ENCODE measurements around the gene HDAC9.

Gene HDAC9

GRCh38 chr7:18656362-18656761 lies 160.8 kb downstream of the HDAC9 start:
- DNase-seq (ENCODE audit: low read depth in 2 of 2), result no peak

GRCh38 chr7:18659746-18660145 lies 164.2 kb downstream of the HDAC9 start:
- no peak for DNase-seq (ENCODE audit: low read depth in 2 of 2)

- no peak for DNase-seq (ENCODE audit: low read depth in 2 of 2)
These were observed 167.8 kb downstream of the HDAC9 start for GRCh38 chr7:18663321-18663720.

- DNase-seq (ENCODE audit: low read depth in 2 of 2), result peak; percentile 20 to 34
These were observed 170.7 kb downstream of the HDAC9 start for GRCh38 chr7:18666107-18666728.

GRCh38 chr7:18667466-18667865 lies 171.9 kb downstream of the HDAC9 start:
- no peak for DNase-seq (ENCODE audit: low read depth in 2 of 2)

- DNase-seq (ENCODE audit: low read depth in 2 of 2), result no peak
These were observed 175.6 kb downstream of the HDAC9 start for GRCh38 chr7:18671176-18671575.

GRCh38 chr7:18675579-18675978 lies 180.0 kb downstream of the HDAC9 start:
- DNase-seq (ENCODE audit: low read depth in 2 of 2), result no peak

- no peak for DNase-seq (ENCODE audit: low read depth in 2 of 2)
These were observed 183.7 kb downstream of the HDAC9 start for GRCh38 chr7:18679261-18679660.

GRCh38 chr7:18680576-18680975 lies 185.0 kb downstream of the HDAC9 start:
- no peak for DNase-seq (ENCODE audit: low read depth in 2 of 2)

- no peak for DNase-seq (ENCODE audit: low read depth in 2 of 2)
These were observed 189.4 kb downstream of the HDAC9 start for GRCh38 chr7:18684916-18685315.

- no peak for DNase-seq (ENCODE audit: low read depth in 2 of 2)
These were observed 190.4 kb downstream of the HDAC9 start for GRCh38 chr7:18685971-18686370.

GRCh38 chr7:18689551-18689950 lies 194.0 kb downstream of the HDAC9 start:
- DNase-seq (ENCODE audit: low read depth in 2 of 2), result no peak

- DNase-seq (ENCODE audit: low read depth in 2 of 2), result no peak
These were observed 197.9 kb downstream of the HDAC9 start for GRCh38 chr7:18693406-18693805.

- no peak for DNase-seq (ENCODE audit: low read depth in 2 of 2)
These were observed 198.3 kb downstream of the HDAC9 start for GRCh38 chr7:18693816-18694215.

- DNase-seq (ENCODE audit: low read depth in 2 of 2), result no peak
These were observed 198.9 kb downstream of the HDAC9 start for GRCh38 chr7:18694484-18694883.

GRCh38 chr7:18694911-18695310 lies 199.4 kb downstream of the HDAC9 start:
- no peak for DNase-seq (ENCODE audit: low read depth in 2 of 2)

- DNase-seq (ENCODE audit: low read depth in 2 of 2), result no peak
These were observed 202.7 kb downstream of the HDAC9 start for GRCh38 chr7:18698258-18698734.

GRCh38 chr7:18700147-18700546 lies 204.6 kb downstream of the HDAC9 start:
- no peak for DNase-seq (ENCODE audit: low read depth in 2 of 2)

- DNase-seq (ENCODE audit: low read depth in 2 of 2), result no peak
These were observed 206.7 kb downstream of the HDAC9 start for GRCh38 chr7:18702071-18702829.

GRCh38 chr7:18703685-18704084 lies 208.1 kb downstream of the HDAC9 start:
- no peak for DNase-seq (ENCODE audit: low read depth in 2 of 2)

- no peak for DNase-seq (ENCODE audit: low read depth in 2 of 2)
These were observed 211.1 kb downstream of the HDAC9 start for GRCh38 chr7:18706670-18707069.

- DNase-seq (ENCODE audit: low read depth in 2 of 2), result no peak
These were observed 212.7 kb downstream of the HDAC9 start for GRCh38 chr7:18708204-18708603.

GRCh38 chr7:18715988-18716387 lies 220.4 kb downstream of the HDAC9 start:
- no peak for DNase-seq (ENCODE audit: low read depth in 2 of 2)

Data from stimulated activated CD4-positive, alpha-beta T cell treated with anti-CD3 and anti-CD28 coated beads, Interleukin-1b, Interleukin-23, amount 100 ng/mL, for 4 hours (primary cell).